B cell (primary cell): ENCODE results near the gene LNX1. TPM values are rescaled to one million over a fixed set of nuclear protein-coding genes. Genes with fewer than 3 reads are reported as not detected.

Experiments used
- ATAC-seq: fragments of 200-7000 bp; cut with Tn5 transposase; one replicate; pipeline ENCODE4 v1.10.0; 2021; ENCODE audit warnings: low read depth, mild to moderate bottlenecking, moderate number of reproducible peaks, moderate library complexity
- CTCF ChIA-PET: fragments of 350-600 bp; sonication (Branson Sonifier 250); formaldehyde crosslinking; loops from one replicate; lab custom pipeline; 2021; ENCODE audit warnings: antibody characterized with exemption, inconsistent platforms; lab: Charles Lee
- POLR2A ChIA-PET: fragments of 350-600 bp; sonication (Branson Sonifier 250); formaldehyde crosslinking; loops from one replicate; lab custom pipeline; 2021; ENCODE audit warnings: antibody characterized with exemption; lab: Charles Lee
- DNase-seq: peaks from one replicate; pipeline ENCODE4 v3.0.0; 2013
- H2AFZ ChIP-seq: 2 replicates; pipeline ENCODE4 v1.6.1; 2012; ENCODE audit warnings: mild to moderate bottlenecking, low read depth, low read length; ENCODE audit not compliant: insufficient read depth, poor library complexity, severe bottlenecking
- H3K27ac ChIP-seq, 2 donors: 1 replicate in 1 of 2; 2 replicates in 1 of 2; pipeline ENCODE4 v1.5.1; 2012 to 2013; ENCODE audit warnings: low read length in 2 of 2, mild to moderate bottlenecking in 2 of 2, moderate library complexity in 1 of 2
- H3K27me3 ChIP-seq, 4 experiments: fragments of 200-600 bp in 1 of 4; sonication (generic) in 1 of 4; replicated peaks in 1 of 4; 1 replicate in 2 of 4; 2 replicates in 2 of 4; pipeline versions ENCODE4 v1.6.1 to v1.7.0; 2013 to 2016; ENCODE audit warnings: low read length in 3 of 4, mild to moderate bottlenecking in 2 of 4, mixed read lengths in 1 of 4, moderate library complexity in 1 of 4; ENCODE audit not compliant: insufficient read depth in 4 of 4, control insufficient read depth in 3 of 4; ENCODE audit errors: control extremely low read depth in 1 of 4
- H3K36me3 ChIP-seq, 2 experiments: replicated peaks in 1 of 2; 1 replicate in 1 of 2; 2 replicates in 1 of 2; pipeline versions ENCODE4 v1.6.1 to v1.7.1; 2013; ENCODE audit warnings: low read length in 1 of 2; ENCODE audit not compliant: insufficient read depth in 2 of 2, control insufficient read depth in 1 of 2; ENCODE audit errors: control extremely low read depth in 1 of 2, extremely low read depth in 1 of 2
- H3K4me1 ChIP-seq, 2 donors: fragments of 200-600 bp in 1 of 2; sonication (generic) in 1 of 2; 1 replicate in 1 of 2; 2 replicates in 1 of 2; pipeline versions ENCODE4 v1.5.1 to v1.6.1; 2013 to 2017; ENCODE audit warnings: low read length in 2 of 2; ENCODE audit not compliant: control insufficient read depth in 2 of 2, insufficient read depth in 2 of 2
- H3K4me2 ChIP-seq: replicated peaks from 2 replicates; pipeline ENCODE3; 2012; ENCODE audit warnings: mild to moderate bottlenecking, low read depth, low read length; ENCODE audit not compliant: poor library complexity, severe bottlenecking
- H3K4me3 ChIP-seq, 5 experiments: fragments of 200-600 bp in 1 of 5; sonication (generic) in 1 of 5; 1 replicate in 3 of 5; 2 replicates in 2 of 5; pipeline versions ENCODE4 v1.5.1 to v1.7.0; 2011 to 2016; ENCODE audit warnings: low read length in 4 of 5, mild to moderate bottlenecking in 4 of 5, low read depth in 2 of 5, control low read depth in 1 of 5, moderate library complexity in 1 of 5; ENCODE audit not compliant: insufficient read depth in 1 of 5; ENCODE audit errors: control extremely low read depth in 1 of 5, extremely low read depth in 1 of 5
- H3K79me2 ChIP-seq: fragments of 200-600 bp; sonication (generic); one replicate; pipeline ENCODE4 v1.6.0; 2016; ENCODE audit warnings: low read length; ENCODE audit not compliant: control insufficient read depth, insufficient read depth
- H3K9ac ChIP-seq: fragments of 200-600 bp; sonication (generic); 2 replicates; pipeline ENCODE4 v1.6.1; 2017; ENCODE audit warnings: mild to moderate bottlenecking, low read length, moderate library complexity
- H3K9me3 ChIP-seq, 3 donors: one replicate each; pipeline versions ENCODE4 v1.6.1 to v1.7.1; 2013; ENCODE audit warnings: low read length in 2 of 3; ENCODE audit not compliant: control insufficient read depth in 2 of 3, insufficient read depth in 1 of 3; ENCODE audit errors: control extremely low read depth in 1 of 3
- H4K20me1 ChIP-seq: 2 replicates; pipeline ENCODE4 v1.6.0; 2012; ENCODE audit warnings: mild to moderate bottlenecking, low read length; ENCODE audit not compliant: insufficient read depth, control insufficient read depth, poor library complexity, severe bottlenecking
- H3K27ac Mint-ChIP-seq: one replicate; pipeline ENCODE4 v1.8.0; 2021; ENCODE audit warnings: mixed read lengths
- H3K27me3 Mint-ChIP-seq: one replicate; pipeline ENCODE4 v1.8.0; 2021; ENCODE audit warnings: mixed read lengths
- H3K4me1 Mint-ChIP-seq: one replicate; pipeline ENCODE4 v1.8.0; 2021; ENCODE audit warnings: mixed read lengths
- H3K4me3 Mint-ChIP-seq: one replicate; pipeline ENCODE4 v1.8.0; 2021; ENCODE audit warnings: mixed read lengths
- H3K9me3 Mint-ChIP-seq: one replicate; pipeline ENCODE4 v1.8.0; 2022; ENCODE audit warnings: mixed read lengths; ENCODE audit not compliant: insufficient read depth
- CTCF ChIP-seq: fragments of 200-600 bp; IDR thresholded peaks from one replicate; pipeline ENCODE4 v1.8.0; 2022; ENCODE audit warnings: antibody characterized with exemption, mild to moderate bottlenecking
- EZH2 ChIP-seq: IDR thresholded peaks from 2 replicates; pipeline ENCODE4 v1.6.1; 2012; ENCODE audit warnings: borderline replicate concordance, low read depth, mild to moderate bottlenecking, moderate library complexity, low read length; ENCODE audit not compliant: insufficient read depth, poor library complexity, severe bottlenecking
- WGBS: methylation state at CpG from one replicate; pipeline ENCODE4 v1.1.5; 2013; ENCODE audit warnings: missing lambda C conversion rate; ENCODE audit not compliant: insufficient coverage; 5-methylcytosine and 5-hydroxymethylcytosine counted together
- intact Hi-C: fragments of 100-400 bp; cut with micrococcal nuclease; formaldehyde crosslinking; loops from one replicate; pipeline ENCODE4 v1.10.0; 2022
- polyA plus RNA-seq: library from polyadenylated mRNA; depleted of rRNA; stranded (reverse); fragments of >200 nt; gene quantifications from 2 replicates; pipeline ENCODE4 v1.2.3, GENCODE V29; 2012
- total RNA-seq, 2 donors: library from RNA; stranded (reverse); fragments of 120-200 nt in 1 of 2; gene quantifications; 1 replicate in 1 of 2; 2 replicates in 1 of 2; pipeline versions ENCODE4 v1.2.3 to v1.2.4, GENCODE V29; 2013 to 2022

Gene LNX1
- total and polyA plus RNA-seq, 2 donors (not counting 1 experiment from before 2014, with no cell fraction given) = not detected

- TF ChIP-seq CTCF = no peak
- no peak for TF ChIP-seq EZH2
- 78% methylated on average over 8 of the region's 8 CpGs for WGBS
- Histone ChIP-seq H3K36me3 (no peaks in the 10 kb centered on the region), H3K9me3 (peaks cover 0 to 3% (median 0%) of the 10 kb centered on the region in 3 donors), H3K9ac (no peak overlapping the region), H3K27ac (no peak overlapping the region), H3K4me3 (no peak overlapping the region), H3K79me2 (no peaks in the 10 kb centered on the region), H3K4me1 (peaks cover 10 to 20% of the 10 kb centered on the region in 2 donors), H4K20me1 (no peaks in the 10 kb centered on the region), H3K4me2 (peak overlapping the region; percentile 43), H3K27me3 (peaks cover 0 to 22% (median 5%) of the 10 kb centered on the region in 4 experiments), H2AFZ (no peak overlapping the region)
- peaks cover 12% of the 10 kb centered on the region for H3K4me1 Mint-ChIP-seq
- intact Hi-C loops = no loop called here
- ChIA-PET POLR2A (no interaction called here), CTCF (no interaction called here)
- peaks cover 33% of the 10 kb centered on the region for H3K27me3 Mint-ChIP-seq
- H3K27ac Mint-ChIP-seq = no peak overlapping the region
- ATAC-seq (no peak), DNase-seq (no peak)
- peak overlapping the region; percentile 42 for H3K4me3 Mint-ChIP-seq
- no peaks in the 10 kb centered on the region for H3K9me3 Mint-ChIP-seq
Observed at GRCh38 chr4:53592122-53592521, 836 bp upstream of the LNX1 start.

- Histone ChIP-seq H3K79me2 (no peaks in the 10 kb centered on the region), H3K27me3 (peaks cover 0 to 22% (median 5%) of the 10 kb centered on the region in 4 experiments), H3K4me1 (peaks cover 10 to 20% of the 10 kb centered on the region in 2 donors), H3K27ac (no peak overlapping the region), H3K36me3 (no peaks in the 10 kb centered on the region), H4K20me1 (no peaks in the 10 kb centered on the region), H2AFZ (no peak overlapping the region), H3K9ac (no peak overlapping the region), H3K4me2 (no peak overlapping the region), H3K4me3 (no peak overlapping the region), H3K9me3 (peaks cover 0 to 3% (median 0%) of the 10 kb centered on the region in 3 donors)
- Mint-ChIP-seq H3K9me3 (no peaks in the 10 kb centered on the region), H3K4me3 (no peak overlapping the region), H3K27me3 (peaks cover 40% of the 10 kb centered on the region), H3K27ac (no peak overlapping the region), H3K4me1 (peaks cover 12% of the 10 kb centered on the region)
- ChIA-PET POLR2A (no interaction called here), CTCF (no interaction called here)
- ATAC-seq = no peak
- no CpG with 5 or more reads among the region's 2 CpGs for WGBS
- DNase-seq = no peak
- TF ChIP-seq CTCF (no peak), EZH2 (no peak)
- intact Hi-C loops = no loop called here
Observed at GRCh38 chr4:53590187-53590586, 1.1 kb downstream of the LNX1 start.
